Activated CD4-positive, CD25-positive, alpha-beta regulatory T cell treated with anti-CD3 and anti-CD28 coated beads, Interleukin-2, amount 50 U/mL, for 72 hours (primary cell): ENCODE measurements around the gene ACAD8.
"Not testable (repeated sequence)": the region's sequence is repeated elsewhere in the genome, so short reads cannot be mapped to it uniquely, and the experiment has no call there.

Experiments
- DNase-seq: peaks from one replicate; pipeline ENCODE4 v3.0.0; 2021

Gene ACAD8

GRCh38 chr11:134242376-134242775, 11.0 kb upstream of the ACAD8 start:
- no peak for DNase-seq

GRCh38 chr11:134243913-134244312, 9.5 kb upstream of the ACAD8 start:
- no peak for DNase-seq

GRCh38 chr11:134244593-134244992, 8.8 kb upstream of the ACAD8 start:
- no peak for DNase-seq

- DNase-seq, result no peak
Observed at GRCh38 chr11:134245434-134245833, 7.9 kb upstream of the ACAD8 start.

GRCh38 chr11:134246100-134246499, 7.3 kb upstream of the ACAD8 start:
- DNase-seq, result no peak

- DNase-seq, result no peak
Observed at GRCh38 chr11:134246678-134247077, 6.7 kb upstream of the ACAD8 start.

- DNase-seq, result no peak
Observed at GRCh38 chr11:134248910-134249480, 4.4 kb upstream of the ACAD8 start.

GRCh38 chr11:134250246-134250645, 3.1 kb upstream of the ACAD8 start:
- DNase-seq, result no peak

- no peak for DNase-seq
Observed at GRCh38 chr11:134250675-134251074, 2.7 kb upstream of the ACAD8 start.

- DNase-seq, result peak; percentile 37
Observed at GRCh38 chr11:134252346-134253187, 801 bp upstream of the ACAD8 start.

- no peak for DNase-seq
Observed at GRCh38 chr11:134254433-134255183, 1.2 kb downstream of the ACAD8 start.

- DNase-seq, result not testable (repeated sequence)
Observed at GRCh38 chr11:134255184-134255561, 1.8 kb downstream of the ACAD8 start.

- DNase-seq, result no peak
Observed at GRCh38 chr11:134257101-134257500, 3.7 kb downstream of the ACAD8 start.

- no peak for DNase-seq
Observed at GRCh38 chr11:134258577-134258976, 5.2 kb downstream of the ACAD8 start.

- DNase-seq, result no peak
Observed at GRCh38 chr11:134260503-134260902, 7.1 kb downstream of the ACAD8 start.

- DNase-seq, result no peak
Observed at GRCh38 chr11:134260983-134261382, 7.6 kb downstream of the ACAD8 start.

- DNase-seq, result no peak
Observed at GRCh38 chr11:134261626-134262488, 8.5 kb downstream of the ACAD8 start.

- no peak for DNase-seq
Observed at GRCh38 chr11:134264966-134265764, 11.8 kb downstream of the ACAD8 start.

- DNase-seq, result no peak
Observed at GRCh38 chr11:134266440-134266839, 13.1 kb downstream of the ACAD8 start.

GRCh38 chr11:134266841-134267251, 13.5 kb downstream of the ACAD8 start:
- no peak for DNase-seq

- no peak for DNase-seq
Observed at GRCh38 chr11:134267461-134267860, 14.1 kb downstream of the ACAD8 start.

- DNase-seq, result no peak
Observed at GRCh38 chr11:134267966-134268365, 14.6 kb downstream of the ACAD8 start.
